ENCODE data around the gene MIS12. TPM values are rescaled to one million over a fixed set of nuclear protein-coding genes. Genes with fewer than 3 reads are reported as not detected.
A peak's percentile ranks its signal among the peaks of the same experiment; 100 is the strongest.

MIS12 gene
- total and polyA plus RNA-seq, 2 of the 13 experiments (the other 11 are each of a cell fraction or from before 2014, with no cell fraction given), result 13.4 to 28.0 TPM

- TF ChIP-seq ZNF335 (CRISPR knock-in tag; IDR thresholded peaks at IDR 0.05) (no peak), KAT7 (CRISPR knock-in tag; IDR thresholded peaks at IDR 0.05; ENCODE audit: borderline replicate concordance) (peak; percentile 60; the same call in 1 of the 2 replicates), ELF4 (CRISPR knock-in tag; IDR thresholded peaks at IDR 0.05; ENCODE audit: borderline replicate concordance) (no peak), THAP11 (CRISPR knock-in tag; IDR thresholded peaks at IDR 0.05) (0 out of 2 replicates have a peak, but pooled peaks have one; percentile 52), ZNF432 (CRISPR knock-in tag; IDR thresholded peaks at IDR 0.05; ENCODE audit: borderline replicate concordance) (no peak), ZNF574 (CRISPR knock-in tag; IDR thresholded peaks at IDR 0.05) (0 out of 2 replicates have a peak, but pooled peaks have one; percentile 32), ZNF513 (CRISPR knock-in tag; conservative IDR thresholded peaks at IDR 0.05) (no peak), ZNF383 (CRISPR knock-in tag; IDR thresholded peaks at IDR 0.05; ENCODE audit: borderline replicate concordance) (no peak), TAF1 (CRISPR knock-in tag; IDR thresholded peaks at IDR 0.05) (0 out of 2 replicates have a peak, but pooled peaks have one; percentile 43), RFX1 (IDR thresholded peaks at IDR 0.05) (peak; percentile 75), SNAI1 (CRISPR knock-in tag; IDR thresholded peaks at IDR 0.05; ENCODE audit: borderline replicate concordance) (no peak), SIN3A (IDR thresholded peaks at IDR 0.05; ENCODE audit: borderline replicate concordance, low read depth, low read length) (peak; percentile 50; the same call in 1 of the 2 replicates), ZNF589 (CRISPR knock-in tag; conservative IDR thresholded peaks at IDR 0.05) (no peak), SP4 (CRISPR knock-in tag; IDR thresholded peaks at IDR 0.05) (peak; percentile 93), KMT2A (CRISPR knock-in tag; IDR thresholded peaks at IDR 0.05) (peak; percentile 17; the same call in 1 of the 2 replicates), RAD21 (CRISPR knock-in tag; IDR thresholded peaks at IDR 0.05) (peak; percentile 36; the same call in 1 of the 2 replicates), SP5 (CRISPR knock-in tag; IDR thresholded peaks at IDR 0.05; ENCODE audit: borderline replicate concordance, low read depth) (0 out of 2 replicates have a peak, but pooled peaks have one; percentile 24), FLYWCH1 (CRISPR knock-in tag; IDR thresholded peaks at IDR 0.05) (no peak)
Observed at GRCh38 chr17:5500589-5501391, 14.4 kb downstream of the MIS12 start (continued).

Measured in HepG2 (cell line).